Keratinocyte (primary cell): ENCODE data around the gene PTPRD. TPM values are rescaled to one million over a fixed set of nuclear protein-coding genes. Genes with fewer than 3 reads are reported as not detected.

ENCODE experiments used
- DNase-seq: peaks from one replicate; pipeline ENCODE4 v3.0.0-alpha.2; 2011; ENCODE audit warnings: low read depth, missing footprints, low spot score
- FAIRE-seq: peaks from 2 replicates; lab custom pipeline; 2011; peaks lifted over from hg19 to GRCh38; lab: Jason Lieb, UNC
- H2AFZ ChIP-seq: 2 replicates; pipeline ENCODE4 v1.6.0; 2012; ENCODE audit warnings: low read length, control low read depth, inconsistent platforms; ENCODE audit not compliant: control insufficient read depth
- H3K27ac ChIP-seq: 2 replicates; pipeline ENCODE4 v1.5.1; 2011; ENCODE audit warnings: low read length; ENCODE audit not compliant: control insufficient read depth, insufficient read depth
- H3K27me3 ChIP-seq: 3 replicates; pipeline ENCODE4 v1.6.0; 2011; ENCODE audit warnings: low read length; ENCODE audit not compliant: control insufficient read depth, insufficient read depth; ENCODE audit errors: extremely low read depth
- H3K36me3 ChIP-seq, 2 experiments: 2 replicates in 1 of 2; 3 replicates in 1 of 2; pipeline ENCODE4 v1.5.1; 2011; ENCODE audit warnings: low read length in 2 of 2, mild to moderate bottlenecking in 1 of 2; ENCODE audit not compliant: control insufficient read depth in 2 of 2, insufficient read depth in 2 of 2; ENCODE audit errors: extremely low read depth in 1 of 2
- H3K4me1 ChIP-seq: 3 replicates; pipeline ENCODE4 v1.5.1; 2011; ENCODE audit warnings: low read length; ENCODE audit not compliant: control insufficient read depth, insufficient read depth; ENCODE audit errors: extremely low read depth
- H3K4me2 ChIP-seq: 3 replicates; pipeline ENCODE4 v1.6.0; 2011; ENCODE audit warnings: low read depth, low read length; ENCODE audit not compliant: control insufficient read depth, insufficient read depth; ENCODE audit errors: extremely low read depth
- H3K4me3 ChIP-seq, 3 experiments: fragments of 200-600 bp in 1 of 3; sonication (generic) in 1 of 3; 2 replicates in 2 of 3; 3 replicates in 1 of 3; pipeline ENCODE4 v1.5.1; 2011 to 2016; ENCODE audit warnings: low read length in 3 of 3, mild to moderate bottlenecking in 3 of 3, control low read depth in 2 of 3, inconsistent platforms in 1 of 3, low read depth in 1 of 3, mixed read lengths in 1 of 3, mixed run types in 1 of 3, moderate library complexity in 1 of 3; ENCODE audit not compliant: control insufficient read depth in 2 of 3, insufficient read depth in 2 of 3; ENCODE audit errors: extremely low read depth in 1 of 3
- H3K79me2 ChIP-seq: 2 replicates; pipeline ENCODE4 v1.6.0; 2012; ENCODE audit warnings: low read length; ENCODE audit not compliant: control insufficient read depth, insufficient read depth
- H3K9ac ChIP-seq: 3 replicates; pipeline ENCODE4 v1.6.0; 2011; ENCODE audit warnings: low read length; ENCODE audit not compliant: control insufficient read depth, insufficient read depth; ENCODE audit errors: extremely low read depth
- H3K9me1 ChIP-seq: 3 replicates; pipeline ENCODE4 v1.6.0; 2011; ENCODE audit warnings: low read length; ENCODE audit not compliant: control insufficient read depth, insufficient read depth; ENCODE audit errors: extremely low read depth
- H3K9me3 ChIP-seq: 2 replicates; pipeline ENCODE4 v1.5.1; 2012; ENCODE audit warnings: low read depth, low read length; ENCODE audit not compliant: control insufficient read depth
- H4K20me1 ChIP-seq: 3 replicates; pipeline ENCODE4 v1.6.0; 2011; ENCODE audit warnings: low read length; ENCODE audit not compliant: control insufficient read depth, insufficient read depth; ENCODE audit errors: extremely low read depth
- EZH2 ChIP-seq: IDR thresholded peaks from one replicate; pipeline ENCODE4 v1.6.1; 2012; ENCODE audit warnings: inconsistent platforms, mild to moderate bottlenecking, low read length, moderate library complexity
- dilution Hi-C: fragments of 300-500 bp; cut with MboI; formaldehyde crosslinking; loops from one replicate; pipeline ENCODE4 v1.7.0; 2020; ENCODE audit warnings: low sequenced_read_pairs; ENCODE audit not compliant: extremely low pct_ligation_motif_present
- polyA plus RNA-seq, 5 experiments: library from polyadenylated mRNA; depleted of rRNA in 3 of 5; stranded (reverse) in 3 of 5; stranded (forward) in 1 of 5; unstranded in 1 of 5; fragments of >200 nt; gene quantifications; 1 replicate in 1 of 5; 2 replicates in 3 of 5; 3 replicates in 1 of 5; pipeline versions ENCODE4 v1.2.1 to v1.2.3, GENCODE V29; 2011 to 2012; ENCODE audit warnings: missing spikeins in 2 of 5, low read depth in 1 of 5, low replicate concordance in 1 of 5
- TF ChIP-seq, protein P1 (sequence below), 3 experiments: IDR thresholded peaks in 1 of 3; conservative IDR thresholded peaks in 1 of 3; optimal IDR thresholded peaks in 1 of 3; 2 replicates in 2 of 3; 3 replicates in 1 of 3; pipeline versions ENCODE3 to v1.5.1; 2011; ENCODE audit warnings: low read length in 3 of 3, mild to moderate bottlenecking in 3 of 3, moderate library complexity in 2 of 3, control low read depth in 1 of 3, inconsistent platforms in 1 of 3; ENCODE audit not compliant: insufficient read depth in 2 of 3; ENCODE audit errors: extremely low read depth in 1 of 3

Gene PTPRD
- polyA plus RNA-seq, 1 donor (not counting 4 experiments of a cell fraction or from before 2014, with no cell fraction given): 0.10 TPM

DNA sequence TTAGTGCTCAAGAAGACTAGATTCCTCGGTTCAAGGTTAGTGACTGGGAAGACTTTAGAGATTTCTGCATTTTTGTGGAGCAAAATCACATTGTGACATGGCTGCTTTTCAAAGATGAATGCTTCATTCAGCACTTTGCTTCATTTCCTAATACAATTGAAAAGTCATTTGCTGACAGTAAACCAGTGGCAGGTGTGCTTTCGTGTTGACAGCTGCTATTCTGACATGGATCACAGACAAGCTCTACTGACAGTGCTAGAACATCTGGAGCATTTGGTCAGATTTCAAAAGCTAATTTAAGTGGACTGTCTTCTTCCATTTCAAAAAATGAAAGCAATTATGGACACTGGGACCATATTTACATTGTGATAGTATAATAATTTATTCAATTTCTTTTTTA lies 1060.1 kb downstream of the PTPRD start:
- Histone ChIP-seq H3K9me1 (no peaks in the 10 kb centered on the region), H3K9me3 (no peaks in the 10 kb centered on the region), H4K20me1 (no peaks in the 10 kb centered on the region), H3K4me2 (no peak overlapping the region), H3K27me3 (no peaks in the 10 kb centered on the region), H3K4me1 (no peaks in the 10 kb centered on the region), H3K9ac (no peak overlapping the region), H3K27ac (no peak overlapping the region), H3K4me3 (no peak overlapping the region), H2AFZ (no peak overlapping the region), H3K36me3 (no peaks in the 10 kb centered on the region), H3K79me2 (no peaks in the 10 kb centered on the region)
- DNase-seq (no peak), FAIRE-seq (no peak)
- TF ChIP-seq, protein P1, sequence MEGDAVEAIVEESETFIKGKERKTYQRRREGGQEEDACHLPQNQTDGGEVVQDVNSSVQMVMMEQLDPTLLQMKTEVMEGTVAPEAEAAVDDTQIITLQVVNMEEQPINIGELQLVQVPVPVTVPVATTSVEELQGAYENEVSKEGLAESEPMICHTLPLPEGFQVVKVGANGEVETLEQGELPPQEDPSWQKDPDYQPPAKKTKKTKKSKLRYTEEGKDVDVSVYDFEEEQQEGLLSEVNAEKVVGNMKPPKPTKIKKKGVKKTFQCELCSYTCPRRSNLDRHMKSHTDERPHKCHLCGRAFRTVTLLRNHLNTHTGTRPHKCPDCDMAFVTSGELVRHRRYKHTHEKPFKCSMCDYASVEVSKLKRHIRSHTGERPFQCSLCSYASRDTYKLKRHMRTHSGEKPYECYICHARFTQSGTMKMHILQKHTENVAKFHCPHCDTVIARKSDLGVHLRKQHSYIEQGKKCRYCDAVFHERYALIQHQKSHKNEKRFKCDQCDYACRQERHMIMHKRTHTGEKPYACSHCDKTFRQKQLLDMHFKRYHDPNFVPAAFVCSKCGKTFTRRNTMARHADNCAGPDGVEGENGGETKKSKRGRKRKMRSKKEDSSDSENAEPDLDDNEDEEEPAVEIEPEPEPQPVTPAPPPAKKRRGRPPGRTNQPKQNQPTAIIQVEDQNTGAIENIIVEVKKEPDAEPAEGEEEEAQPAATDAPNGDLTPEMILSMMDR (optimal IDR thresholded peaks at IDR 0.05 in 1 of 3, IDR thresholded peaks at IDR 0.05 in 1 of 3, conservative IDR thresholded peaks at IDR 0.05 in 1 of 3; ENCODE audit: extremely low read depth in 1 of 3, insufficient read depth in 2 of 3, low read length in 3 of 3): no peak
- TF ChIP-seq EZH2: no peak
- dilution Hi-C loops: no loop called here

DNA sequence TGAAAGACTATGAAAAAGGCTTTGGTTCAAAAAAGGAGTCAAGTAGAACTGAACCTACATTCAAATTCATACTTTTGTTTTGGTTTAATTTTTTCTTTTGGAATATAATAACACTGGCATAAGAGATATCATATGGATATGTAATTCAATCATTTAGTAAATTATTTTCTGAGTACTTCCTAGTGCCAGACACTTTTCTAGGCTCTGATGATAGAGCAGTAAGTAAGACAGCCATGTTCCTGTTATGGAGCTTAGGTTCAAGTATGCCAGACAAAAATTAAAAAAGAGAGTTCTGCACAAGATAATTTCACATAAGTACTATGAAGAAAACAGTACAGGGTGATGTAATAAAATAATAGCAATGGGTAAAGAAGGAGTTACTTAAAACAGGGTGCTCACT lies 1074.0 kb downstream of the PTPRD start:
- no peaks in the 10 kb centered on the region for H4K20me1 ChIP-seq
- no peaks in the 10 kb centered on the region for H3K79me2 ChIP-seq
- no peaks in the 10 kb centered on the region for H3K36me3 ChIP-seq
- FAIRE-seq: no peak
- H3K4me2 ChIP-seq: no peak overlapping the region
- DNase-seq: no peak
- no peak overlapping the region for H3K9ac ChIP-seq
- dilution Hi-C loops: no loop called here
- H2AFZ ChIP-seq: no peak overlapping the region
- no peaks in the 10 kb centered on the region for H3K4me1 ChIP-seq
- no peaks in the 10 kb centered on the region for H3K27me3 ChIP-seq
- H3K4me3 ChIP-seq: no peak overlapping the region
- H3K9me3 ChIP-seq: no peaks in the 10 kb centered on the region
- H3K9me1 ChIP-seq: no peaks in the 10 kb centered on the region
- TF ChIP-seq, protein P1 (optimal IDR thresholded peaks at IDR 0.05 in 1 of 3, IDR thresholded peaks at IDR 0.05 in 1 of 3, conservative IDR thresholded peaks at IDR 0.05 in 1 of 3; ENCODE audit: extremely low read depth in 1 of 3, insufficient read depth in 2 of 3, low read length in 3 of 3): no peak
- TF ChIP-seq EZH2: no peak
- H3K27ac ChIP-seq: no peak overlapping the region
